ENCODE data around the gene PHACTR4. TPM values are rescaled to one million over a fixed set of nuclear protein-coding genes. Genes with fewer than 3 reads are reported as not detected.

Gene PHACTR4
- total and polyA plus RNA-seq, 9 of the 15 experiments (the other 6 are each of a cell fraction or from before 2014, with no cell fraction given) = 6.4 to 43.6 (median 14.2) TPM

DNA sequence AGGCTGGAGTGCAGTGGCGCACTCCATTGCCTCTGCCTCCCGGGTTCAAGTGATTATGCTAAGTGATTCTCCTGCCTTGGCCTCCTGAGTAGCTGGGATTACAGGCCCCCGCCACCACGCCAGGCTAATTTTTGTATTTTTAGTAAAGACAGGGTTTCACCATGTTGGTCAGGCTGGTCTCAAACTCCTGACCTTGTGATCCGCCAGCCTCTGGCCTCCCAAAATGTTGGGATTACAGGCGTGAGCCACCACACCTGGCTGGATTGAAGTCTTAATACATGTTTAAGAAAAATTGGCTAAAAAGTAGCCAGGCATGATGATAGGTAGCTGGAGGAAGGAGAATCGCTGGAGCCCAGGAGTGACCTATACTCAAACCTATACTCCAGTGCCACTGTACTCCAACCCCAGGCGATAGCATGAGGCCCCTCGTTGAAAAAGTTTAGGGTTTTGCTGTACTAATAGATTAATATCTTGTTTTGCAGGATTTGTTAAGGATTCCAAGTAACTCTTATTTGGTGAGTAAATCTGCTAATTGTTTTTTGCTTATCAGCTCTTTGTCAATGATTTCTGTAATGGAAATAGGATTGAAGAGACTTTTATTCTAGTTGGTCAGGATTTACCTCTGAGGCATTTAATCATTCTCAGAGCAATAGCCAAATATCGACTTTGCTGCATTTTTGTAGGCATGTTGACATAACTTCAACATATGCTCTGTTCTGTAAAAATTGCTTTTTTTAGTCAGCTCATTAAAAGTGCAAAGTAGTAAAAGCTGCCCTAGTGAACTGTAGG is 138.3 kb downstream of the PHACTR4 start (continued):
- 0 out of 2 replicates have a peak, but pooled peaks have one; percentile 9 for TF ChIP-seq TEAD4 (IDR thresholded peaks at IDR 0.05; ENCODE audit: low read length)
- TF ChIP-seq TEAD4 (CRISPR knock-in tag; IDR thresholded peaks at IDR 0.05; ENCODE audit: borderline replicate concordance) = no peak
- peak; percentile 69; the same call in 1 of the 2 replicates for TF ChIP-seq CHCHD3 (CRISPR knock-in tag; IDR thresholded peaks at IDR 0.05)
- 0 out of 2 replicates have a peak, but pooled peaks have one; percentile 21 for TF ChIP-seq ERF (CRISPR knock-in tag; IDR thresholded peaks at IDR 0.05)
- TF ChIP-seq, protein P1, sequence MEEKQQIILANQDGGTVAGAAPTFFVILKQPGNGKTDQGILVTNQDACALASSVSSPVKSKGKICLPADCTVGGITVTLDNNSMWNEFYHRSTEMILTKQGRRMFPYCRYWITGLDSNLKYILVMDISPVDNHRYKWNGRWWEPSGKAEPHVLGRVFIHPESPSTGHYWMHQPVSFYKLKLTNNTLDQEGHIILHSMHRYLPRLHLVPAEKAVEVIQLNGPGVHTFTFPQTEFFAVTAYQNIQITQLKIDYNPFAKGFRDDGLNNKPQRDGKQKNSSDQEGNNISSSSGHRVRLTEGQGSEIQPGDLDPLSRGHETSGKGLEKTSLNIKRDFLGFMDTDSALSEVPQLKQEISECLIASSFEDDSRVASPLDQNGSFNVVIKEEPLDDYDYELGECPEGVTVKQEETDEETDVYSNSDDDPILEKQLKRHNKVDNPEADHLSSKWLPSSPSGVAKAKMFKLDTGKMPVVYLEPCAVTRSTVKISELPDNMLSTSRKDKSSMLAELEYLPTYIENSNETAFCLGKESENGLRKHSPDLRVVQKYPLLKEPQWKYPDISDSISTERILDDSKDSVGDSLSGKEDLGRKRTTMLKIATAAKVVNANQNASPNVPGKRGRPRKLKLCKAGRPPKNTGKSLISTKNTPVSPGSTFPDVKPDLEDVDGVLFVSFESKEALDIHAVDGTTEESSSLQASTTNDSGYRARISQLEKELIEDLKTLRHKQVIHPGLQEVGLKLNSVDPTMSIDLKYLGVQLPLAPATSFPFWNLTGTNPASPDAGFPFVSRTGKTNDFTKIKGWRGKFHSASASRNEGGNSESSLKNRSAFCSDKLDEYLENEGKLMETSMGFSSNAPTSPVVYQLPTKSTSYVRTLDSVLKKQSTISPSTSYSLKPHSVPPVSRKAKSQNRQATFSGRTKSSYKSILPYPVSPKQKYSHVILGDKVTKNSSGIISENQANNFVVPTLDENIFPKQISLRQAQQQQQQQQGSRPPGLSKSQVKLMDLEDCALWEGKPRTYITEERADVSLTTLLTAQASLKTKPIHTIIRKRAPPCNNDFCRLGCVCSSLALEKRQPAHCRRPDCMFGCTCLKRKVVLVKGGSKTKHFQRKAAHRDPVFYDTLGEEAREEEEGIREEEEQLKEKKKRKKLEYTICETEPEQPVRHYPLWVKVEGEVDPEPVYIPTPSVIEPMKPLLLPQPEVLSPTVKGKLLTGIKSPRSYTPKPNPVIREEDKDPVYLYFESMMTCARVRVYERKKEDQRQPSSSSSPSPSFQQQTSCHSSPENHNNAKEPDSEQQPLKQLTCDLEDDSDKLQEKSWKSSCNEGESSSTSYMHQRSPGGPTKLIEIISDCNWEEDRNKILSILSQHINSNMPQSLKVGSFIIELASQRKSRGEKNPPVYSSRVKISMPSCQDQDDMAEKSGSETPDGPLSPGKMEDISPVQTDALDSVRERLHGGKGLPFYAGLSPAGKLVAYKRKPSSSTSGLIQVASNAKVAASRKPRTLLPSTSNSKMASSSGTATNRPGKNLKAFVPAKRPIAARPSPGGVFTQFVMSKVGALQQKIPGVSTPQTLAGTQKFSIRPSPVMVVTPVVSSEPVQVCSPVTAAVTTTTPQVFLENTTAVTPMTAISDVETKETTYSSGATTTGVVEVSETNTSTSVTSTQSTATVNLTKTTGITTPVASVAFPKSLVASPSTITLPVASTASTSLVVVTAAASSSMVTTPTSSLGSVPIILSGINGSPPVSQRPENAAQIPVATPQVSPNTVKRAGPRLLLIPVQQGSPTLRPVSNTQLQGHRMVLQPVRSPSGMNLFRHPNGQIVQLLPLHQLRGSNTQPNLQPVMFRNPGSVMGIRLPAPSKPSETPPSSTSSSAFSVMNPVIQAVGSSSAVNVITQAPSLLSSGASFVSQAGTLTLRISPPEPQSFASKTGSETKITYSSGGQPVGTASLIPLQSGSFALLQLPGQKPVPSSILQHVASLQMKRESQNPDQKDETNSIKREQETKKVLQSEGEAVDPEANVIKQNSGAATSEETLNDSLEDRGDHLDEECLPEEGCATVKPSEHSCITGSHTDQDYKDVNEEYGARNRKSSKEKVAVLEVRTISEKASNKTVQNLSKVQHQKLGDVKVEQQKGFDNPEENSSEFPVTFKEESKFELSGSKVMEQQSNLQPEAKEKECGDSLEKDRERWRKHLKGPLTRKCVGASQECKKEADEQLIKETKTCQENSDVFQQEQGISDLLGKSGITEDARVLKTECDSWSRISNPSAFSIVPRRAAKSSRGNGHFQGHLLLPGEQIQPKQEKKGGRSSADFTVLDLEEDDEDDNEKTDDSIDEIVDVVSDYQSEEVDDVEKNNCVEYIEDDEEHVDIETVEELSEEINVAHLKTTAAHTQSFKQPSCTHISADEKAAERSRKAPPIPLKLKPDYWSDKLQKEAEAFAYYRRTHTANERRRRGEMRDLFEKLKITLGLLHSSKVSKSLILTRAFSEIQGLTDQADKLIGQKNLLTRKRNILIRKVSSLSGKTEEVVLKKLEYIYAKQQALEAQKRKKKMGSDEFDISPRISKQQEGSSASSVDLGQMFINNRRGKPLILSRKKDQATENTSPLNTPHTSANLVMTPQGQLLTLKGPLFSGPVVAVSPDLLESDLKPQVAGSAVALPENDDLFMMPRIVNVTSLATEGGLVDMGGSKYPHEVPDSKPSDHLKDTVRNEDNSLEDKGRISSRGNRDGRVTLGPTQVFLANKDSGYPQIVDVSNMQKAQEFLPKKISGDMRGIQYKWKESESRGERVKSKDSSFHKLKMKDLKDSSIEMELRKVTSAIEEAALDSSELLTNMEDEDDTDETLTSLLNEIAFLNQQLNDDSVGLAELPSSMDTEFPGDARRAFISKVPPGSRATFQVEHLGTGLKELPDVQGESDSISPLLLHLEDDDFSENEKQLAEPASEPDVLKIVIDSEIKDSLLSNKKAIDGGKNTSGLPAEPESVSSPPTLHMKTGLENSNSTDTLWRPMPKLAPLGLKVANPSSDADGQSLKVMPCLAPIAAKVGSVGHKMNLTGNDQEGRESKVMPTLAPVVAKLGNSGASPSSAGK (IDR thresholded peaks at IDR 0.05) = no peak
- TF ChIP-seq BCL6 (CRISPR knock-in tag; IDR thresholded peaks at IDR 0.05) = no peak
- TF ChIP-seq POLR2G (IDR thresholded peaks at IDR 0.05; ENCODE audit: low read depth, low read length) = peak; percentile 48; the same call in 1 of the 2 replicates
- peak; percentile 14 for TF ChIP-seq CCNT2 (IDR thresholded peaks at IDR 0.05; ENCODE audit: borderline replicate concordance, extremely low read depth, insufficient read length, low read depth, low read length)
- TF ChIP-seq RBFOX2 (IDR thresholded peaks at IDR 0.05; ENCODE audit: low read depth, low read length) = peak; percentile 61
- peak; percentile 31 for TF ChIP-seq HDAC3 (IDR thresholded peaks at IDR 0.05; ENCODE audit: borderline replicate concordance, partially characterized antibody)
- TF ChIP-seq MAFG (tag; conservative IDR thresholded peaks at IDR 0.05) = peak; percentile 24; the same call in 1 of the 2 replicates
- 0 out of 2 replicates have a peak, but pooled peaks have one; percentile 1 for TF ChIP-seq SP1 (CRISPR knock-in tag; IDR thresholded peaks at IDR 0.05)
- TF ChIP-seq EWSR1 (IDR thresholded peaks at IDR 0.05; ENCODE audit: borderline replicate concordance, low read depth, partially characterized antibody) = peak; percentile 33

Data from K562 (cell line).